Measurements from ENCODE around the gene RPP14.

DNA sequence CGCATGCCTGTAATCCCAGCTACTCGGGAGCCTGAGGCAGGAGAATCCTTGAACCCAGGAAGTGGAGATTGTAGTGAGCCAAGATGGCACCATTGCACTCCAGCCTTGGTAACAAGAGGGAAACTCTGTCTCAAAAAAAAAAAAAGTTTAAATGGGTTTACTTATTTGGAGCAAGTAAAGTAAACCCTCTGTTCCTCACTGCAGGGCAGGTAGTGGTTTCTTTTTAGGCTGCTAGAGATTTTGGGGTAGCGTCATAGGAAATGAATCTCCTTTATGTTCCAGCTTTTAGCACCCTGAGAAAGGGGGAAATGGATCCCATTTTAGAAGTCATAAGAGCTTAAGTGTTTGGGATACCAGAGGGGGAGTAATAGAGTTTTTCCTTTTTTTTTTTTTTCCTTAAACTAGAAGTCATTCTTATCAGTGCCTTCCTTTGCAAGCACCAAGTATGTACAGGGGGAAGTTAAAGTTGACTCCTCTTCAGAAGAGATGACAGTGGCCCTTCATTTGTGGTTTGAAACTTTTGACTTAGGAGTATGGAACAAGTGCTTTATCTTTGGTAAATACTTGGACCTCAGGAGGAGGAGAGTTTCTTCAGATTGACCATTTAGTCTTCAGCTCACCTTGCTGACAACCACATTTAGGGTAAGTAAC is 34.7 kb downstream of the RPP14 start:
- no peak for TF ChIP-seq CTCF (IDR thresholded peaks at IDR 0.05; ENCODE audit: insufficient read depth, low read length)
- no peak for TF ChIP-seq GABPA (IDR thresholded peaks at IDR 0.05; ENCODE audit: low read depth)
- TF ChIP-seq REST (IDR thresholded peaks at IDR 0.05; ENCODE audit: insufficient replicate concordance, low read depth): no peak

Measured in HL-60 (cell line).